CD14-positive monocyte (primary cell): ENCODE results near the gene MAGI3. TPM values are rescaled to one million over a fixed set of nuclear protein-coding genes. Genes with fewer than 3 reads are reported as not detected.

Source experiments
- DNase-seq, 3 donors: peaks; one replicate each; pipeline ENCODE4 v3.0.0-alpha.2; 2011 to 2022
- H2AFZ ChIP-seq: 2 replicates; pipeline ENCODE4 v1.6.0; 2012; ENCODE audit warnings: mild to moderate bottlenecking, low read depth, low read length, inconsistent platforms; ENCODE audit not compliant: insufficient read depth, poor library complexity, severe bottlenecking
- H3K27ac ChIP-seq, 2 donors: 1 replicate in 1 of 2; 2 replicates in 1 of 2; pipeline ENCODE4 v1.5.1; 2012 to 2013; ENCODE audit warnings: low read length in 2 of 2, control low read depth in 1 of 2, inconsistent platforms in 1 of 2, low read depth in 1 of 2, mild to moderate bottlenecking in 1 of 2
- H3K27me3 ChIP-seq, 2 donors: one replicate each; pipeline versions ENCODE4 v1.6.0 to v1.6.1; 2011 to 2013; ENCODE audit warnings: low read length in 2 of 2; ENCODE audit not compliant: control insufficient read depth in 2 of 2, insufficient read depth in 2 of 2
- H3K36me3 ChIP-seq, 2 donors: replicated peaks in 1 of 2; 1 replicate in 1 of 2; 2 replicates in 1 of 2; pipeline versions ENCODE4 v1.5.1 to v1.6.1; 2012 to 2013; ENCODE audit warnings: low read length in 2 of 2, control low read depth in 1 of 2, inconsistent platforms in 1 of 2, mild to moderate bottlenecking in 1 of 2; ENCODE audit not compliant: insufficient read depth in 2 of 2, control insufficient read depth in 1 of 2
- H3K4me1 ChIP-seq, 2 donors: 1 replicate in 1 of 2; 2 replicates in 1 of 2; pipeline versions ENCODE4 v1.5.1 to v1.6.1; 2012 to 2013; ENCODE audit warnings: low read length in 2 of 2, control low read depth in 1 of 2, inconsistent platforms in 1 of 2, mild to moderate bottlenecking in 1 of 2, moderate library complexity in 1 of 2; ENCODE audit not compliant: insufficient read depth in 2 of 2, control insufficient read depth in 1 of 2
- H3K4me2 ChIP-seq: replicated peaks from 2 replicates; pipeline ENCODE3; 2012; ENCODE audit warnings: low read length, moderate library complexity, mild to moderate bottlenecking; ENCODE audit not compliant: poor library complexity, severe bottlenecking; ENCODE audit errors: extremely low read depth
- H3K4me3 ChIP-seq, 3 experiments: fragments of 200-600 bp in 1 of 3; sonication (generic) in 1 of 3; replicated peaks in 1 of 3; 1 replicate in 2 of 3; 2 replicates in 1 of 3; pipeline ENCODE4 v1.5.1; 2011 to 2013; ENCODE audit warnings: low read length in 3 of 3, mild to moderate bottlenecking in 3 of 3, control low read depth in 2 of 3, low read depth in 2 of 3, inconsistent platforms in 1 of 3, moderate library complexity in 1 of 3
- H3K79me2 ChIP-seq: 2 replicates; pipeline ENCODE4 v1.6.0; 2012; ENCODE audit warnings: mild to moderate bottlenecking, control low read depth, inconsistent platforms, low read length, moderate library complexity; ENCODE audit not compliant: insufficient read depth
- H3K9ac ChIP-seq: 2 replicates; pipeline ENCODE4 v1.6.0; 2017; ENCODE audit warnings: low read length, mild to moderate bottlenecking; ENCODE audit not compliant: insufficient read depth, poor library complexity, severe bottlenecking
- H3K9me3 ChIP-seq, 2 donors: replicated peaks in 1 of 2; 1 replicate in 1 of 2; 2 replicates in 1 of 2; pipeline versions ENCODE4 v1.5.1 to v1.6.1; 2012 to 2013; ENCODE audit warnings: low read length in 2 of 2, control low read depth in 1 of 2; ENCODE audit not compliant: control insufficient read depth in 1 of 2, insufficient read depth in 1 of 2
- H4K20me1 ChIP-seq: 2 replicates; pipeline ENCODE4 v1.6.0; 2012; ENCODE audit warnings: mild to moderate bottlenecking, low read length, control low read depth, moderate library complexity; ENCODE audit not compliant: insufficient read depth
- H3K27ac Mint-ChIP-seq, 7 donors: one replicate each; pipeline ENCODE4 v1.8.0; 2020; ENCODE audit warnings: mild to moderate bottlenecking in 7 of 7, mixed read lengths in 7 of 7, moderate library complexity in 6 of 7, inconsistent platforms in 2 of 7
- H3K27me3 Mint-ChIP-seq, 3 donors: one replicate each; pipeline ENCODE4 v1.8.0; 2021 to 2022; ENCODE audit warnings: low read depth in 3 of 3, mild to moderate bottlenecking in 3 of 3, mixed read lengths in 3 of 3, moderate library complexity in 3 of 3, inconsistent platforms in 1 of 3
- H3K36me3 Mint-ChIP-seq, 2 donors: one replicate each; pipeline ENCODE4 v1.8.0; 2020; ENCODE audit warnings: mixed read lengths in 2 of 2, inconsistent platforms in 1 of 2, mild to moderate bottlenecking in 1 of 2
- H3K4me1 Mint-ChIP-seq: one replicate; pipeline ENCODE4 v1.8.0; 2020; ENCODE audit warnings: mild to moderate bottlenecking, mixed read lengths
- H3K4me3 Mint-ChIP-seq, 2 donors: one replicate each; pipeline ENCODE4 v1.8.0; 2020; ENCODE audit warnings: mild to moderate bottlenecking in 2 of 2, mixed read lengths in 2 of 2, moderate library complexity in 1 of 2
- H3K9me3 Mint-ChIP-seq, 7 donors: one replicate each; pipeline ENCODE4 v1.8.0; 2020 to 2022; ENCODE audit warnings: mixed read lengths in 7 of 7, mild to moderate bottlenecking in 6 of 7, moderate library complexity in 6 of 7, inconsistent platforms in 2 of 7
- CTCF ChIP-seq: fragments of 200-600 bp; IDR thresholded peaks from one replicate; pipeline ENCODE4 v1.8.0; 2022; ENCODE audit warnings: antibody characterized with exemption, mild to moderate bottlenecking
- WGBS: methylation state at CpG from one replicate; pipeline ENCODE4 v1.1.5; 2013; ENCODE audit warnings: missing lambda C conversion rate; ENCODE audit not compliant: insufficient coverage; 5-methylcytosine and 5-hydroxymethylcytosine counted together
- intact Hi-C, 2 donors: fragments of 100-400 bp; cut with micrococcal nuclease; formaldehyde crosslinking; loops; one replicate each; pipeline versions ENCODE4 v1.15.0 to v1.15.1; 2023
- polyA plus RNA-seq, 3 donors: library from polyadenylated mRNA; depleted of rRNA in 1 of 3; unstranded in 2 of 3; stranded (reverse) in 1 of 3; fragments of 300-500 nt in 2 of 3; fragments of >200 nt in 1 of 3; fragmentation: Illumina TruSeq in 2 of 3; gene quantifications; 1 replicate in 2 of 3; 2 replicates in 1 of 3; pipeline ENCODE4 v1.2.3, GENCODE V29; 2012 to 2021

Gene MAGI3
- polyA plus RNA-seq, 3 donors: 0.36 to 0.58 (median 0.43) TPM

- Mint-ChIP-seq H3K36me3 (no peaks in the 10 kb centered on the region), H3K4me3 (no peak overlapping the region), H3K9me3 (peaks cover 0 to 8% (median 1%) of the 10 kb centered on the region in 7 donors), H3K27me3 (peaks cover 1 to 2% (median 2%) of the 10 kb centered on the region in 3 donors), H3K27ac (no peak overlapping the region), H3K4me1 (no peaks in the 10 kb centered on the region)
- no peak overlapping the region for H3K27ac ChIP-seq
- H4K20me1 ChIP-seq: no peaks in the 10 kb centered on the region
- H3K27me3 ChIP-seq: no peaks in the 10 kb centered on the region
- no peak for DNase-seq
- intact Hi-C loops: no loop called here
- H3K4me2 ChIP-seq: no peak overlapping the region
- no peaks in the 10 kb centered on the region for H3K79me2 ChIP-seq
- no peak for TF ChIP-seq CTCF
- H3K9ac ChIP-seq: no peak overlapping the region
- H3K36me3 ChIP-seq: no peaks in the 10 kb centered on the region
- no CpG with 5 or more reads among the region's 1 CpG for WGBS
- no peaks in the 10 kb centered on the region for H3K4me1 ChIP-seq
- no peaks in the 10 kb centered on the region for H3K9me3 ChIP-seq
- no peak overlapping the region for H3K4me3 ChIP-seq
- H2AFZ ChIP-seq: no peak overlapping the region
Observed at GRCh38 chr1:113451710-113452109, 61.4 kb downstream of the MAGI3 start.

GRCh38 chr1:113452921-113453770 is 62.8 kb downstream of the MAGI3 start:
- Histone ChIP-seq H3K36me3 (no peaks in the 10 kb centered on the region), H2AFZ (no peak overlapping the region), H3K79me2 (no peaks in the 10 kb centered on the region), H3K9ac (no peak overlapping the region), H4K20me1 (no peaks in the 10 kb centered on the region), H3K4me2 (no peak overlapping the region), H3K4me3 (no peak overlapping the region), H3K9me3 (no peaks in the 10 kb centered on the region), H3K27ac (no peak overlapping the region), H3K4me1 (no peaks in the 10 kb centered on the region), H3K27me3 (no peaks in the 10 kb centered on the region)
- Mint-ChIP-seq H3K27me3 (peaks cover 0 to 2% (median 1%) of the 10 kb centered on the region in 3 donors), H3K27ac (no peak overlapping the region), H3K36me3 (no peaks in the 10 kb centered on the region), H3K4me3 (no peak overlapping the region), H3K4me1 (no peaks in the 10 kb centered on the region), H3K9me3 (peaks cover 0 to 6% (median 0%) of the 10 kb centered on the region in 7 donors)
- peak; percentile 16 for TF ChIP-seq CTCF
- DNase-seq: no peak
- WGBS: no CpG with 5 or more reads among the region's 2 CpGs
- intact Hi-C loops: no loop called here
